BE2C (cell line): ENCODE measurements around the gene CDH3.

Experiments
- DNase-seq: peaks from one replicate; pipeline ENCODE4 v3.0.0-alpha.2; 2020
- H3K27me3 ChIP-seq: fragments of 250-450 bp; sonication (Bioruptor Pico); 2 replicates; pipeline ENCODE4 v1.5.1; 2020; ENCODE audit warnings: mild to moderate bottlenecking
- H3K36me3 ChIP-seq: fragments of 250-450 bp; sonication (Bioruptor Pico); 2 replicates; pipeline ENCODE4 v1.5.1; 2020; ENCODE audit warnings: mild to moderate bottlenecking
- H3K4me1 ChIP-seq: fragments of 250-450 bp; sonication (Bioruptor Pico); 2 replicates; pipeline ENCODE4 v1.5.1; 2020
- H3K4me3 ChIP-seq: 2 replicates; pipeline ENCODE4 v1.5.1; 2011; ENCODE audit warnings: low read depth, low read length
- H3K9me3 ChIP-seq: fragments of 250-450 bp; sonication (Bioruptor Pico); 2 replicates; pipeline ENCODE4 v1.5.1; 2020
- TF ChIP-seq, protein P1 (sequence below): IDR thresholded peaks from 2 replicates; pipeline ENCODE4 v1.5.1; 2012; ENCODE audit warnings: mild to moderate bottlenecking, low read depth, low read length

The CDH3 gene

GRCh38 chr16:68686905-68687304 lies 41.8 kb downstream of the CDH3 start:
- H3K4me1 ChIP-seq, result no peaks in the 10 kb centered on the region
- no peak for DNase-seq
- H3K9me3 ChIP-seq, result no peaks in the 10 kb centered on the region
- TF ChIP-seq, protein P1, sequence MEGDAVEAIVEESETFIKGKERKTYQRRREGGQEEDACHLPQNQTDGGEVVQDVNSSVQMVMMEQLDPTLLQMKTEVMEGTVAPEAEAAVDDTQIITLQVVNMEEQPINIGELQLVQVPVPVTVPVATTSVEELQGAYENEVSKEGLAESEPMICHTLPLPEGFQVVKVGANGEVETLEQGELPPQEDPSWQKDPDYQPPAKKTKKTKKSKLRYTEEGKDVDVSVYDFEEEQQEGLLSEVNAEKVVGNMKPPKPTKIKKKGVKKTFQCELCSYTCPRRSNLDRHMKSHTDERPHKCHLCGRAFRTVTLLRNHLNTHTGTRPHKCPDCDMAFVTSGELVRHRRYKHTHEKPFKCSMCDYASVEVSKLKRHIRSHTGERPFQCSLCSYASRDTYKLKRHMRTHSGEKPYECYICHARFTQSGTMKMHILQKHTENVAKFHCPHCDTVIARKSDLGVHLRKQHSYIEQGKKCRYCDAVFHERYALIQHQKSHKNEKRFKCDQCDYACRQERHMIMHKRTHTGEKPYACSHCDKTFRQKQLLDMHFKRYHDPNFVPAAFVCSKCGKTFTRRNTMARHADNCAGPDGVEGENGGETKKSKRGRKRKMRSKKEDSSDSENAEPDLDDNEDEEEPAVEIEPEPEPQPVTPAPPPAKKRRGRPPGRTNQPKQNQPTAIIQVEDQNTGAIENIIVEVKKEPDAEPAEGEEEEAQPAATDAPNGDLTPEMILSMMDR, result no peak
- no peaks in the 10 kb centered on the region for H3K27me3 ChIP-seq
- H3K4me3 ChIP-seq, result no peak overlapping the region
- no peaks in the 10 kb centered on the region for H3K36me3 ChIP-seq

DNA sequence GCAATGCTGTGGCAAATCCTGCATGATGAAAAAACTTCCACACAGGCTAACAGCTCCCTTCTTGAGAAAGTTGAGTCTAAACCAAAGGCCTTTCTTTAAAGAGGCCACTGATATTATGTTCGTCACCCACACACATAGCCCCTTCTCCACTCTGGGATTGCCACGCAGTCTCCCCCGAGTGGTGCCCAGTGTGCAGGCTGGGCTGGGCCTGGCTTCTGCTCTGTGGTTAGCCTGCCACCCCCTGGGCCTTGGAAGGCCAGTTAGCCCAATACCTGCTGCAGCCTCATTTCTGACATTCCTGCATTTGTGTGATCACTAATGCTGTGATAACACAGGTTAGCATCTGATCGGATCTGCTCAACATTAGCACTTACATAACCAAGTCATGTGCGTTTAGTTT lies 44.8 kb downstream of the CDH3 start:
- Histone ChIP-seq H3K4me3 (no peak overlapping the region), H3K4me1 (no peaks in the 10 kb centered on the region), H3K36me3 (no peaks in the 10 kb centered on the region), H3K27me3 (no peaks in the 10 kb centered on the region), H3K9me3 (no peaks in the 10 kb centered on the region)
- DNase-seq, result no peak
- TF ChIP-seq, protein P1, result no peak

- Histone ChIP-seq H3K4me1 (no peaks in the 10 kb centered on the region), H3K27me3 (no peaks in the 10 kb centered on the region), H3K36me3 (no peaks in the 10 kb centered on the region), H3K9me3 (no peaks in the 10 kb centered on the region), H3K4me3 (no peak overlapping the region)
- no peak for DNase-seq
- TF ChIP-seq, protein P1, result no peak
Measured at GRCh38 chr16:68695575-68695974, 50.5 kb downstream of the CDH3 start.

- Histone ChIP-seq H3K4me3 (no peak overlapping the region), H3K4me1 (no peaks in the 10 kb centered on the region), H3K36me3 (no peaks in the 10 kb centered on the region), H3K9me3 (no peaks in the 10 kb centered on the region), H3K27me3 (no peaks in the 10 kb centered on the region)
- TF ChIP-seq, protein P1, result no peak
- DNase-seq, result no peak
Measured at GRCh38 chr16:68696514-68696913, 51.4 kb downstream of the CDH3 start.

DNA sequence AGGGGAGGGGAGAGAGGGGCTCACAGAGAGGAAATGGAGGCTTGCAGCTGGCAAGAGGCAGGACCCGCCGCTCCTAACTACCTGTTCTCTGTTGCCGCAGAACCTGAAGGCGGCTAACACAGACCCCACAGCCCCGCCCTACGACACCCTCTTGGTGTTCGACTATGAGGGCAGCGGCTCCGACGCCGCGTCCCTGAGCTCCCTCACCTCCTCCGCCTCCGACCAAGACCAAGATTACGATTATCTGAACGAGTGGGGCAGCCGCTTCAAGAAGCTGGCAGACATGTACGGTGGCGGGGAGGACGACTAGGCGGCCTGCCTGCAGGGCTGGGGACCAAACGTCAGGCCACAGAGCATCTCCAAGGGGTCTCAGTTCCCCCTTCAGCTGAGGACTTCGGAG lies 53.0 kb downstream of the CDH3 start:
- no peak overlapping the region for H3K4me3 ChIP-seq
- no peaks in the 10 kb centered on the region for H3K27me3 ChIP-seq
- H3K4me1 ChIP-seq, result no peaks in the 10 kb centered on the region
- no peaks in the 10 kb centered on the region for H3K9me3 ChIP-seq
- TF ChIP-seq, protein P1, result no peak
- no peaks in the 10 kb centered on the region for H3K36me3 ChIP-seq
- DNase-seq, result no peak

- TF ChIP-seq, protein P1, result no peak
- Histone ChIP-seq H3K36me3 (no peaks in the 10 kb centered on the region), H3K27me3 (no peaks in the 10 kb centered on the region)
Measured at GRCh38 chr16:68700120-68700519, 55.0 kb downstream of the CDH3 start.

More at GRCh38 chr16:68700120-68700519, 55.0 kb downstream of the CDH3 start:
- Histone ChIP-seq H3K4me1 (no peaks in the 10 kb centered on the region), H3K9me3 (no peaks in the 10 kb centered on the region), H3K4me3 (no peak overlapping the region)
- no peak for DNase-seq
